ENCODE results near the gene TGFB1I1.

TGFB1I1 gene

DNA sequence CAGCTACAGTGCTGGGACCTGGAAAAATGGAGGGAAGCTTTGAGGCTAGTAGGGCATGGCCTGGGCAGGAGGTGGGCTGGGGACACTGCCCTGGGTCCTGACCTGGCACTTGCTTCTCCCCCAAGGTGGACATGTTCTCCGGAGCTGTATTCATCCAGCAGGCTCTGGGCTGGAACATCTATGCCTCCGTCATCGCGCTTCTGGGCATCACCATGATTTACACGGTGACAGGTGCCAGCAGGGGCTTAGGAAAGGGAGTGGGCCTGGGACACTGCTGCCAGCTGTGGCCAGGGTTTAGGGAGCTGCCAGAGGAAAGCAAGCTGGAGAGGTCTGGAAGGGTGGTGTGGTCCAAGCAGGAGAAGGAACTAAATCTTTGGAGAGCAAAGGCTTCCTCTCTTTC lies 14.1 kb downstream of the TGFB1I1 start:
- no peaks in the 10 kb centered on the region for H3K9me3 Mint-ChIP-seq
- H3K27ac Mint-ChIP-seq = no peak overlapping the region
- H3K4me3 Mint-ChIP-seq = peak overlapping the region; percentile 29
- peaks cover 34% of the 10 kb centered on the region for H3K27me3 Mint-ChIP-seq
- H3K36me3 Mint-ChIP-seq = peaks cover 14% of the 10 kb centered on the region
- no peak for ATAC-seq
- peaks cover 9% of the 10 kb centered on the region for H3K4me1 Mint-ChIP-seq

GRCh38 chr16:31487071-31487719 lies 15.2 kb downstream of the TGFB1I1 start:
- Mint-ChIP-seq H3K36me3 (peaks cover 17% of the 10 kb centered on the region), H3K4me3 (peak overlapping the region; percentile 91), H3K9me3 (no peaks in the 10 kb centered on the region), H3K4me1 (peaks cover 9% of the 10 kb centered on the region), H3K27me3 (peaks cover 30% of the 10 kb centered on the region), H3K27ac (peak overlapping the region; percentile 59)
- ATAC-seq = no peak

GRCh38 chr16:31487720-31488467 lies 15.9 kb downstream of the TGFB1I1 start:
- ATAC-seq = peak; percentile 90
- Mint-ChIP-seq H3K27ac (peak overlapping the region; percentile 59), H3K36me3 (peaks cover 23% of the 10 kb centered on the region), H3K9me3 (no peaks in the 10 kb centered on the region), H3K4me1 (peaks cover 9% of the 10 kb centered on the region), H3K27me3 (peaks cover 23% of the 10 kb centered on the region), H3K4me3 (peak overlapping the region; percentile 91)

DNA sequence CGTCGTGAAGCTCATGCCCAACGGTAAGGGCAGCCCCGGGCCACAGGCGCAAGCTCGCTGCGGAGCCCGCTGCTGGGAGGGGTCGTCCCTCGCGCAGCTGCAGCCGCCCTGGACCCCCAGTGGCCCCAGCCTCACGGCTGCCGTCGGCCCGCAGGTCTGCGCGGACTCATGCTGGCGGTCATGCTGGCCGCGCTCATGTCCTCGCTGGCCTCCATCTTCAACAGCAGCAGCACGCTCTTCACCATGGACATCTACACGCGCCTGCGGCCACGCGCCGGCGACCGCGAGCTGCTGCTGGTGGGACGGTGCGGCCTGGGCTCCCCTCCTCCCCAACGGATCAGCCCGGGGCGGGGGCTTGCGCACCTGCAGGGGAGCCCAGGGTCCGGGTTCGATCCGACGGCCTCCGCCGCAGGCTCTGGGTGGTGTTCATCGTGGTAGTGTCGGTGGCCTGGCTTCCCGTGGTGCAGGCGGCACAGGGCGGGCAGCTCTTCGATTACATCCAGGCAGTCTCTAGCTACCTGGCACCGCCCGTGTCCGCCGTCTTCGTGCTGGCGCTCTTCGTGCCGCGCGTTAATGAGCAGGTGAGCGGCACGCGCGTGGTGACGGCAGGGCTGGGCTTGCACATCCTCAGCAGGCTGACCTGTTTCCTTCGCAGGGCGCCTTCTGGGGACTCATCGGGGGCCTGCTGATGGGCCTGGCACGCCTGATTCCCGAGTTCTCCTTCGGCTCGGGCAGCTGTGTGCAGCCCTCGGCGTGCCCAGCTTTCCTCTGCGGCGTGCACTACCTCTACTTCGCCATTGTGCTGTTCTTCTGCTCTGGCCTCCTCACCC lies 16.7 kb downstream of the TGFB1I1 start:
- peaks cover 31% of the 10 kb centered on the region for H3K36me3 Mint-ChIP-seq
- H3K4me3 Mint-ChIP-seq = peak overlapping the region; percentile 43
- no peak overlapping the region for H3K27ac Mint-ChIP-seq
- no peak for ATAC-seq
- H3K4me1 Mint-ChIP-seq = peaks cover 9% of the 10 kb centered on the region
- H3K9me3 Mint-ChIP-seq = no peaks in the 10 kb centered on the region
- H3K27me3 Mint-ChIP-seq = peaks cover 22% of the 10 kb centered on the region

DNA sequence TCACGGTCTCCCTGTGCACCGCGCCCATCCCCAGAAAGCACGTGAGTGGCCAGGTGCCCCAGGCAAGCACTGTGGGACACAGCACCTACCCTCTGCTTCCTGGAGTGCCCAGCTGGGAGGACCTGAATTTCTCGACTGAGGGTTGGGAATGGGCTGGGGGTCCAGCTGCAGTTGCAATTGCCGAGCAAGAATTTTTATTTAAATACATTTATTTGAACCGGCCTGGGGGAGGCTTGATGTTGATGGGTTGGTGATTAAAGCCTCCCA lies 17.3 kb downstream of the TGFB1I1 start:
- H3K4me3 Mint-ChIP-seq = peak overlapping the region; percentile 43
- no peak overlapping the region for H3K27ac Mint-ChIP-seq

DNA sequence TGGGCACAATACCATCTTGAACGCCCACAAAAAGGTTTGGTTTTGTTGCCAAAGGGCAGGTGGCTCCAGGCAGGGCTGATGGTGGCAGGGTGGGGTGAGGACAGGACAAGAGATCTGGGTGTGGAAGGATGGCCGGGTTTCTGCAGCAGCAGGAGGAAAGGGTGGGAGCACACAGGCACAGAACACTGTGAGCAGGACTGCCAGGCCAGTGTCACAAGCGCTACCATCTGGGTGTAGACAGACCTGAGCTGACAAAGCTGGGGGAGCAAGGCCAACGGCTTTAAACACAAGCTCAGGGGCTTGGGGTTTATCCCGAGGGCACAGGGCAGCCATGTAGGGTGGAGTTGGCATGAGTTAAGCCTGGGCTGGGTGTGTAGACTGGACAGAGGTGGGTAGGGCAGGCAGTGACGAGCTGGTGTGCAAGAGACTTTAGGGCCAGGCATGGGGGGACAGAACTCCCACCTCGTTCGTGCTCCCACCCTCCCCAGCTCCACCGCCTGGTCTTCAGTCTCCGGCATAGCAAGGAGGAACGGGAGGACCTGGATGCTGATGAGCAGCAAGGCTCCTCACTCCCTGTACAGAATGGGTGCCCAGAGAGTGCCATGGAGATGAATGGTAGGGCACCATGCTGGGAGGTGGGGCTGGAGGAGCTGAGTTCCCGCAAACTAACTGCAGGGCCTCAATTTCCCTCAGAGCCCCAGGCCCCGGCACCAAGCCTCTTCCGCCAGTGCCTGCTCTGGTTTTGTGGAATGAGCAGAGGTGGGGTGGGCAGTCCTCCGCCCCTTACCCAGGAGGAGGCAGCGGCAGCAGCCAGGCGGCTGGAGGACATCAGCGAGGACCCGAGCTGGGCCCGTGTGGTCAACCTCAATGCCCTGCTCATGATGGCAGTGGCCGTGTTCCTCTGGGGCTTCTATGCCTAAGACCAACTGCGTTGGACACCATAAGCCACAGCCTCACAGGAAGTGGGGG lies 17.9 kb downstream of the TGFB1I1 start:
- H3K9me3 Mint-ChIP-seq = no peaks in the 10 kb centered on the region
- peaks cover 34% of the 10 kb centered on the region for H3K36me3 Mint-ChIP-seq
- peaks cover 9% of the 10 kb centered on the region for H3K4me1 Mint-ChIP-seq
- no peak overlapping the region for H3K27ac Mint-ChIP-seq
- no peak overlapping the region for H3K4me3 Mint-ChIP-seq
- no peak for ATAC-seq
- H3K27me3 Mint-ChIP-seq = peaks cover 14% of the 10 kb centered on the region

More for the DNA sequence above, 17.3 kb downstream of the TGFB1I1 start:
- Mint-ChIP-seq H3K9me3 (no peaks in the 10 kb centered on the region), H3K27me3 (peaks cover 20% of the 10 kb centered on the region), H3K36me3 (peaks cover 32% of the 10 kb centered on the region), H3K4me1 (peaks cover 9% of the 10 kb centered on the region)
- ATAC-seq = no peak

DNA sequence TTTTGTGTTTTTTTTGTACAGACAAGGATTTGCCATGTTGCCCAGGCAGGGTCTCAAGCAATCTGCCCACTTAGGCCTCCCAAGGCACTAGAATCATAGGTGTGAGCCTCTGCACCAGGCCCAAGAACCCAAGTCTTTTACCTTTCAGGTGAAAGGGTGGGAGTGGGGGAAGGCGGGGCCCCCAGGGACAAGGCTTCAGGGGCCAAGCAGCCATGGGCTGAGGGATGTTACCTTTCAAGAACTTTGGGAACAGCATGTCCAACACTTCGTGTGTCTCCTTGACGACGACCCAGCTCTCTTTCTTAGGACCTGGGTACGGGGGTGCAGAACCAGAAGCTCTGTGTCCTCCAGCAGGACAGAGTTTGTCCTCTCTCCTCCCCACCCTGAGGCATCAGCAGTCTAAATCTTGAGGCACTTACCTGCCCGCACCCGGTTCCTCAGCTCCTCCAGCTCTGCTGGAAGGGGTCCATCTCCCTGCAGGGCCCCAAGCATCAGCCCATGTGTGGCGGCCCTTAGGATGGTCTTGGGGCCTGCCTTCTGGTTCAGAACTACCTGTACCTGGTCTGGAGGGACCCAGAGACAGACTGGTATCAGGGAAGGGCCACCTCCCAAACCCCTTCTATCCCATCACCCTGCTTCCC lies 19.9 kb downstream of the TGFB1I1 start:
- Mint-ChIP-seq H3K27ac (no peak overlapping the region), H3K4me3 (no peak overlapping the region), H3K36me3 (peaks cover 39% of the 10 kb centered on the region), H3K4me1 (peaks cover 9% of the 10 kb centered on the region), H3K9me3 (no peaks in the 10 kb centered on the region), H3K27me3 (no peaks in the 10 kb centered on the region)
- ATAC-seq = no peak

DNA sequence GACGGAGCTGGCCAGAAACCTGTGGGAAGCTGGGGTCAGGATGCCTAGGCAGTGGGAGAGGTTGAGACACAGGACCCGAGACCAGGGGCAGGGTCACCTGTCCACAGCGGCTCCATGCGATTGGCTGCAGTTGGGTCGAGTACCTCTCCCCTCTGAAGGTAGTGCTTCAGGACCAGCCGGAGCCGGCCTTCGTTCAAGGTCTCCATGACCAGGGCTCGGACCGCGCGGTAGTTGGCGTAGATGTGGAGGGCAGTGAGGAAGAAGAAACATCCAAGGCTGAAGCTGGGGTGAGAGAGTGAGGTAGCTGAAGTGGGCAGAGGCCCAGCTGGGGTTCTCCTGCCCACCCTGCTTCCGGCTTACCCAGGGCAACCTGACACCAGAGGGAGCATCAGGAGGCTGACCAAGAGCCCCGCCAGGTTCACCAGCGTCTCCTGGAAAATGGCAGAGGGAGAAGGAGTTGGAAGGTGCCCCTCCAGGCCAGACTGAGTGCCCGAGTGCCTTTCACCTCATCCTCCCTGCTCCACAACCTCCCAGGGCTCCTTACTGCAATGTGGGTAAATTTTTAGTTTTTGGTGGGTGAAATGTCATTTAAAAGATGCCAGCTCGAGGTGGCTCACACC lies 21.7 kb downstream of the TGFB1I1 start:
- H3K27me3 Mint-ChIP-seq = no peaks in the 10 kb centered on the region
- no peaks in the 10 kb centered on the region for H3K4me1 Mint-ChIP-seq
- no peaks in the 10 kb centered on the region for H3K9me3 Mint-ChIP-seq
- no peak overlapping the region for H3K4me3 Mint-ChIP-seq
- H3K27ac Mint-ChIP-seq = no peak overlapping the region
- ATAC-seq = no peak
- H3K36me3 Mint-ChIP-seq = peaks cover 52% of the 10 kb centered on the region

DNA sequence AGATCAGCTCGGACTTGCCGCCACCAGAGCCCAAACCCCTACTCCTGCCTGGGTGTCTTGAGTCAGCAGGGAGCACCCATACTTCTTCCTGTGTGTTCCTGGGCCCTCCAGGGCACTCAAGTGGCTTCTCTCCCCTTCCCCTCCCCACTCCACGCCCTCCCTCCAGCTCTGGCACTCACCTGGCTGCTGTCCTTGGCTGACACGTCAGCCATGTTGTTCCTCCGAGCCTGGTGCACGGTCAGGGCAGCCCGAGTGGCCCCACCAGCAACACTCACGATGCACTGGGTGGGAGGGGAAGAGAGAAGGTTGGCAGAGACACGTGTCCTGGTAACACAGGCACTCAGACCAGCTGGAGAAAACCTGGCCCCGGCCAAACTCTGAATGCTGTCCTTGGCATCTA lies 24.7 kb downstream of the TGFB1I1 start:
- Mint-ChIP-seq H3K9me3 (no peaks in the 10 kb centered on the region), H3K4me1 (no peaks in the 10 kb centered on the region), H3K4me3 (no peak overlapping the region), H3K27ac (no peak overlapping the region), H3K27me3 (no peaks in the 10 kb centered on the region), H3K36me3 (peaks cover 53% of the 10 kb centered on the region)
- ATAC-seq = no peak

GRCh38 chr16:31498493-31498892 lies 26.5 kb downstream of the TGFB1I1 start:
- ATAC-seq = no peak
- peaks cover 37% of the 10 kb centered on the region for H3K36me3 Mint-ChIP-seq
- no peaks in the 10 kb centered on the region for H3K27me3 Mint-ChIP-seq
- no peaks in the 10 kb centered on the region for H3K9me3 Mint-ChIP-seq
- no peaks in the 10 kb centered on the region for H3K4me1 Mint-ChIP-seq
- no peak overlapping the region for H3K4me3 Mint-ChIP-seq
- H3K27ac Mint-ChIP-seq = no peak overlapping the region

DNA sequence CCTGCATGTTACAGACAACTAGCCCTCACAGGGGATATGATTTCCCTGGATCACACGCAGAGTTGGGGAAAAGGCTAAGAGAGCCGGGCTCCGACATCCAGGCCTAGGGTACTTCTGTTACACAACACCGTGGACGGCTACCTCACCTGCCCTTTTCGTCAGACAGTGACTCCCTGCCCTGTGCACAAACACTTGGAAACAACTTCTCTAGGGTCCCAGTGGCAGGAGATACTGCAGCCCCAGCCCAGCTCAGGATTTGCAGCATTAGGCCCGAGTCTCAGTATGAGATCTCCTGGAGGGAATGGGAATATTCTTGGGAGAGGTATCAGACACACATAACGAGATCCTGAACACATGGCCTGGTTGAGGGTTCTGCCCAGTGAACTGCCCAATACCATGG lies 28.0 kb downstream of the TGFB1I1 start:
- Mint-ChIP-seq H3K4me3 (no peak overlapping the region), H3K36me3 (peaks cover 32% of the 10 kb centered on the region), H3K9me3 (no peaks in the 10 kb centered on the region), H3K4me1 (peaks cover under 1% of the 10 kb centered on the region), H3K27ac (no peak overlapping the region), H3K27me3 (no peaks in the 10 kb centered on the region)
- no peak for ATAC-seq

DNA sequence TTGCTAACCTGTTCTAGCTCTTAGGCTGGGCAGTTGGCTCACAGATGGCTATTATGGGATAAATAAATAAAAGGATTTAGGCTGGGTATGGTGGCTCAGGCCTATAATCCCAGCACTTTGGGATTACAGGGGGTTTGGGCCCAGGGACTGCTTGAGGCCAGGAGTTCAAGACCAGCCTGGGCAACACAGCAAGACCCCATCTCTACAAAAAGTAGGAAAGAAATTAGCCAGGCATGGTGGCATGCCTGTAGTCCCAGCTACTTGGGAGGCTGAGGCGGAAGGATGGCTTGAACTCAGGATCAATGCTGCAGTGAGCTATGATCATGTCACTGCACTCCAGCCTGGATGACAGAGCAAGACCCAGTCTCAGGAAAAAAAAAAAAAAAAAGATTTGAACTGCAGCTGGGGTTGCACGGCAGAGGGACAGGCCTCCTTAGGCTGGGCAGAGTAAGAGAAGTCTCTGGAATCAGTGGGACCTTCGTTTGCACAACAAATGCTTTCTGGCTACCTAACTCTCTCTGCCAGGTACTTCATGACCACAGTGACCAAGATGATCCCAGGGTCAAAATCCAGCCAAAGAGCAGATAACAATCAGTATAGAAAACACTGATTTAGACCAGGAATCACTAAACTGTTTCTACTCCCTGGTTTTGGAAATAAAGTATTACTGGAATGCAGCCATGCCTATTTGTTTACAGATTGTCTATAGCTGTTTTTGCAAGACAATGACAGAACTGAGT lies 29.4 kb downstream of the TGFB1I1 start:
- no peaks in the 10 kb centered on the region for H3K27me3 Mint-ChIP-seq
- peaks cover 33% of the 10 kb centered on the region for H3K36me3 Mint-ChIP-seq
- no peaks in the 10 kb centered on the region for H3K9me3 Mint-ChIP-seq
- ATAC-seq = no peak
- no peak overlapping the region for H3K27ac Mint-ChIP-seq
- H3K4me1 Mint-ChIP-seq = peaks cover 12% of the 10 kb centered on the region
- H3K4me3 Mint-ChIP-seq = no peak overlapping the region

DNA sequence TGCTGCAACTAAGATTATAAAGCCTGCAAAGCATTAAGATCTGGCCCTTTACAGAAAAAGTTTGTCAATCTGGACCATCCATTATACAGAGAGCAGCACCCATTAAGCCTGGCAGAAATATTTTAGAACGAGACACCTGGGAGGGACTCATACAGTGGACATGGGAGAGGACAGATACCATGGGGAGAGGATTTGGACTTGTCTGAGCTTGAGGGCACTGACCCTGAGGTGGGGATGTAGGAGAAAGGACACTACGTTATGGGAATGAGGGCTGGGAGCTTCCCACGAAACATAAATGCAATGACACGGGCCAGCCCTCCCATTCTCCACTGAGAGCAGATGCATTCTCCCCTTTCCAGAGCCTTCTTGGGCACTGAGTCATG lies 30.0 kb downstream of the TGFB1I1 start:
- Mint-ChIP-seq H3K9me3 (no peaks in the 10 kb centered on the region), H3K4me3 (no peak overlapping the region), H3K36me3 (peaks cover 32% of the 10 kb centered on the region), H3K27me3 (no peaks in the 10 kb centered on the region), H3K4me1 (peaks cover 14% of the 10 kb centered on the region), H3K27ac (no peak overlapping the region)
- no peak for ATAC-seq

All from stimulated activated memory B cell treated with anti-CD40 and anti-IgM and Interleukin-4, amounts not matched to agents 10 μg/mL and 1 μg/mL and 100 μg/mL, for 72 hours (primary cell).